Measurements from ENCODE around the gene TNS1. TPM values are rescaled to one million over a fixed set of nuclear protein-coding genes. Genes with fewer than 3 reads are reported as not detected.

TNS1 gene
- total RNA-seq, 1 donor from 2014 or later, result 705 TPM

- DNase-seq (ENCODE audit: missing footprints), result no peak
- intact Hi-C loops (cut with DNase I), result loop anchor here (5.0 kb wide), 2 partner anchors 41 to 86 kb away; no protein-coding TSS in a partner anchor
- ATAC-seq, result no peak
Observed at GRCh38 chr2:217900780-217901360, 101.9 kb downstream of the TNS1 start.

DNA sequence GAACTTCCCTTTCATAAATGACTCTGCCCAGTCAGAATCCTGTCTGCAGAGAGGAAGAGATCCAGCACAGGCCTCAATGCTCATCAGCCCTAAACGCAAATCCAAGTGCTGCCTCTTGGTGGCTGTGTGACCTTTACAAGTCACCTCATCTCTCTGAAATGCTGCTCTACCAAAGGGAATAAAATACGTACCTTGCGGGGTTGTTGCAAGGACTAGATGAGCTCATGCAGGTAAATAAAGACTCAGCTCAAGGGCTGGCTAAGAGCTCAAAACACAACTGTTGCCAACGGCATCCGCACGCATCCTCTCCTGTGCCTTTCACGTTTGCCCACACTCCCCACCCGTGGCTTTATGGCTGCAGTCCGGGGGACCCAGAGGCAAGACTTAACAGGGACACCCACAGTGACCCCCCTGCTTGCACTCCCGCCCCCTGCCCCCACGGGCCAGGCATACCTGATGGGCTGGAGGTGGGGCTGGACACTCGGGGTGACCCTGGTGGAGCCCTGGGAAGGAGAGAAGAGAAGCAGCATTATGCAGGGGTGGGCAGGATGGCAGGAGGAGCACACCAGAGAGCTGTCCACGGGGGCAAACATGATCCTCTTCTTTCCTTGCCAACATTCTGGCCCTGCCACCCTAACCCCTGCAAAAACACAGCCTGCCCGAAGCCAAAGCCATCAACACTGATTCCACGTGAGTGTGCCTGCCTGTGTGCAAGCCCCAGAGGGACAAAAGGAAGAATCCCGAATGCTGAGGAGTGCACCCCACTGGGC is 102.6 kb downstream of the TNS1 start:
- intact Hi-C loops (cut with DNase I), result loop anchor here (5.0 kb wide), 2 partner anchors 42 to 87 kb away; no protein-coding TSS in a partner anchor
- ATAC-seq (no peak), DNase-seq (ENCODE audit: missing footprints) (peak; percentile 73)

DNA sequence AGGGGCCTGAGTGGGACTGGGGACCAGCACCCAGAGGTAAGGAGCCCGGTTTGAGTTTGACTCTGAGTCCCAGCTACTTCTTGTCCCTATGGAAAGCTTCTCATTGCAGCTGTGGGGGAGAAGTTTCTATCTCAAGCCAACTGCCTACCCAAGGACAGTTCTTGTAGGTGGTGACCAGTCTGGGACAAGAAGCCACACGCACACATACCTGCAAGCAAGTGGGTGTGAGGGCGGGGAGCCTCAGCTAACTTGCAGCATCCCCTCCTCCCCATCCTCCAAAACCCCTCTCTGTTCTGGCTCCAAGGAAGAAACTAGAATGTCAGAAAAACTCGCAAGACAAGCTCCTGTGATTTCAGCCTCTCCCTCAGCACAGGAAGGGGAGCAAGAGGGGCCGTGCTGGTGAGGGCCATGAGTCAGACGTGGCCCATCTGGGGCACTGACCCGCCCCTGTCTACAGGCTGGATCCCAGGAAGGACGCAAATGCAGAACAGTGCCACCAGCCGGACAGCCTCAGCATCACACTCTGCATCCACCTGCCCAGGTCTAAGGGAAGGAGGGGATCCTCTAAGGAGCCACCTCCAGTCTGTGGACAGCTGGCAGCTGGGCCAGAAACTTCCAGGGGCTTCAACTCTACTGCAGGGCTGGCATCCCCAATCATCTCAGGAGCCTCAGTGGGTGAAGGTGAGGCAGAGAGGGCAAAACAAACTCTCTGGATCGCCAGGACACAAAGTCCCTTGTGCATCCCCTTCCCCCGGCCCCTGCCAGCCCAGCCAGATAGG is 103.4 kb downstream of the TNS1 start:
- DNase-seq (ENCODE audit: missing footprints) (peak; percentile 81), ATAC-seq (peak; percentile 21)
- intact Hi-C loops (cut with DNase I), result loop anchor here (5.0 kb wide), 2 partner anchors 43 to 88 kb away; no protein-coding TSS in a partner anchor

- DNase-seq (ENCODE audit: missing footprints) (peak; percentile 50), ATAC-seq (peak; percentile 35)
- intact Hi-C loops (cut with DNase I), result no loop called here
Observed at GRCh38 chr2:217897816-217898806, 104.7 kb downstream of the TNS1 start.

- DNase-seq (ENCODE audit: missing footprints) (peak; percentile 58), ATAC-seq (no peak)
- intact Hi-C loops (cut with DNase I), result no loop called here
Observed at GRCh38 chr2:217897091-217897715, 105.6 kb downstream of the TNS1 start.

DNA sequence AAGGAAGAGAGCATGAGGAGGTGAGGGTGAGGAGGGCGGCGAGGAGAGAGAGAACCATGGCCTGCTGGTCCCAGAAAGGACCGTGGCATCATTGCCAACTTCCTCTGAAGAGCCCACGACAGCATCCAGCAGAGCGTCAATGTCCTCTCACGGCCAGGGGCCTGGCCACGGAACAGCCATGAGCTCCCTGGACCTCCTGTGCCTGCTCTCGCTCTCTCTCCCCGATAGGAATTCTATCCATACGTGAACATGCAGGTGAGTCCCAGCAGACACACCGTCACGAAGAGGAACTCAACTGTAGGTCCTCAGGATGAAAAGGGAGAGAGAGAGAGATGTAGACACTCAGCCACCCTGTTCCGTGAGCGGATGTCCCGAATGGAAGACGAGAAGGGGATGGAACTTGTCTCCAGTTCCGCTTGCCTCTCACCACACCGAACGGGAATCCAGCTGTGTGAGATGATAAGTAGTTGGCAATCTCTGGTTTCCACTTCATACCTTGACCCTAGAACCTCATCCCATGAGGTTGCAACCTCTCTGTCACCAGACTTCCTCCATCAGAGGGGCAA is 107.6 kb downstream of the TNS1 start:
- ATAC-seq (no peak), DNase-seq (ENCODE audit: missing footprints) (no peak)
- intact Hi-C loops (cut with DNase I), result no loop called here

DNA sequence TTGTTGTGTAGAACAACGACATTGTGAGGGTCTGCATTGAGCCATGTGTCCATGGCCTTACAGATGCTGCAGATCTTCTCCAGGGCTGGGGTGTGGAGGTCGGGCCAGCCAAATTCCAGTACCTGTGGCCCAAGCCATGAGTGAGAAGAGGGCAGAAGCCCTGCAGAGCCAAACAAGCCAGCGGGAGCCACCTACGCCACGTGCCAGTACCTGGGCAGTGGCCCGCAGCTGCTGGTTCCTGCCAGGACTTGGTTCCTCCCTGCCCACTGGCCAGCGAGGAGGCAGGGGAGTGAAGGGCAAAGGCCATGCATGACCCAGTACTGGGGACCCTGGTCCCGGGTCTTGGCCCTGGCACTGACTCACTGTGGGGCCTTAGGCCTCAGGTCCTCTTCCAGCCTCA is 109.4 kb downstream of the TNS1 start:
- DNase-seq (ENCODE audit: missing footprints), result peak; percentile 31
- ATAC-seq, result no peak
- intact Hi-C loops (cut with DNase I), result no loop called here

GRCh38 chr2:217892560-217892959 is 110.2 kb downstream of the TNS1 start:
- peak; percentile 33 for DNase-seq (ENCODE audit: missing footprints)
- ATAC-seq, result no peak
- intact Hi-C loops (cut with DNase I), result no loop called here

DNA sequence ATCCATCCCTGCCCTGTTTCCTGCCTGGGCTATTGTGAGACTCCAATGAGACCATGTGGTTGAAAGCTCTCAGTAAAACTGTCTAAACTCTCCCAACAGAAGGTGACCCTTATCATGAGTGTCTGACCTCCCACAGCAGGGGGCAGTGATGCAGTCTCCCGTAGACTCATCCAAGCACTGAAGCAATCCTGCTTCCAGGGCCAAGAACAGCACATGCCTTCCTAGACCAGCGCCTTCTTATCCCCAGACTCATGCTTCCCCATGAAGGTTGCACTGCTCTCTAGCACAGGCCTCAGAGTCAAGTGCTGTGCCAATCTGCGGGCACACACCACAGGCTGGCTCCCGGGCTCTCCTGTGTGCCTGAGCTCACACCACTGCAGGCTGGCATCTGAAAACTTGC is 112.3 kb downstream of the TNS1 start:
- intact Hi-C loops (cut with DNase I), result loop anchor here (1.0 kb wide), 1 partner anchor 98 kb away; no protein-coding TSS in a partner anchor
- DNase-seq (ENCODE audit: missing footprints) (peak; percentile 69), ATAC-seq (peak; percentile 65)

DNA sequence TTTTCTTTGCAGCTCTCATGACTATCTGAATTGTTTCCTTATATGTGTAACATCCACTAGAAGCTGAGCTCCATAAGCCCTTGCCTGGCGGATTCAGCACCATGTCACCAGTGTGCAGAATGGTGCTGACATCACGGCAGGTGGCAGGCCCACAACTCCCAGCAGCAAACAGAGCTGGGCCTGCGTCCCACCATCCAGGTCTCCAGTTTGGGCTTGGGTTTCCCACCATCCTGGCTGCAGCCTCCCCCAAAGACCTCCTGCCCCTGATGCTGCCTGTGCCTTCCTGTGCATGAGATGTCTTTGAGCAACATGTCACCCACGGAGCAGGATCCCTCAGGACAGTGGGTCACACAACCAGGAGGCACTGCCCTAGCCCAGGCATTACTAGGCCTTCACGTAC is 113.1 kb downstream of the TNS1 start:
- peak; percentile 45 for DNase-seq (ENCODE audit: missing footprints)
- no peak for ATAC-seq
- intact Hi-C loops (cut with DNase I), result loop anchor here (1.0 to 5.0 kb wide), 2 partner anchors 53 to 99 kb away; no protein-coding TSS in a partner anchor

- DNase-seq (ENCODE audit: missing footprints), result peak; percentile 83
- intact Hi-C loops (cut with DNase I), result loop anchor here (2.0 to 5.0 kb wide), 2 partner anchors 54 to 99 kb away; no protein-coding TSS in a partner anchor
- ATAC-seq, result peak; percentile 69
Observed at GRCh38 chr2:217887841-217888701, 114.7 kb downstream of the TNS1 start.

DNA sequence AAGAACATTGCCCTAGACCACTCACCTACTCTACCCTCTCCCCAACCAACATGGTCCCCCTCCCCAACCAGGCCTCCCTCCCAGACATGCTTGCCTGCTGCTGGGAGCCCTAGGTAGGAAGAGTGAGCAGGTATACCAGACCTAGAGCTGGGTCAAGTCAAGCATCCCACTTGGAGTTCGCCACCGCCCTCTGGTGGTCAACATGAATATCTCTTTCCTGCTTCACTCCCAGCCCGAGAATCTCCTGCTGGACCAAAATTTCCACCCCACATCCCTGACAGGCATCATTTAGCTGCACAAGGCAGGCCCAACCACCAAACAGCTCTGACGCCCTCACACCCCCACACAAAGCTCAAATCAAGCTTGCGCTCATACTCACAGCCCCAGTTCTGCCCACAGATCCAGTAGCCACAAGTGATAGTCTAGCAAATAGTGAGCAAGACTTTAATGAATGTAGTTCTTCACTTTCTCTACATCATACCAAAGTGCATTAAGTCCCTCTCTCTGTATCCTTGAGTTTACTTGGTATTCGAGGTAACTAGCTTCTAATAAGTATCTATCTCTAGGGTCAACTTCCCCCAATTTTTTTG is 116.0 kb downstream of the TNS1 start:
- DNase-seq (ENCODE audit: missing footprints), result peak; percentile 78
- ATAC-seq, result peak; percentile 35
- intact Hi-C loops (cut with DNase I), result loop anchor here (2.0 to 5.0 kb wide), 2 partner anchors 55 to 98 kb away; no protein-coding TSS in a partner anchor

DNA sequence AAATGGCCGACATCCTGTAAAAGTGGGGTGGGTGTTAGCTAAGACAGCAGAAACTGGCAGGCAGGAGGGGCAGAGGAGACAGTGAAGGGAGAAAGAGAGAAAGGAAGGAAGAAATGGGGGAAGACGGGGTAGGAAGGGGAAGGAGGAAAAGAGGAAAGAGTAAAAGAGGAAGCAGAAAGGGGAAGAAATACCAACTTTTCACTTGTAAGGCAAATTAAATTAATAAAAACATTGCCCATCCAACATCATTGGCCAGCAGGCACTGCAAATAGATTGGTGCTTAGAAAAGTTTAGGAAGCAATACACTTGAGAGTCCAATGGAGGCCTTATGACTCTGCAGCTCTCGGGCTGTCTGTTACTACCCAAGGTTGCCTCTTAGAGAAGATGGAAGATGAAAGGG is 116.7 kb downstream of the TNS1 start:
- no peak for ATAC-seq
- intact Hi-C loops (cut with DNase I), result loop anchor here (2.0 to 5.0 kb wide), 2 partner anchors 56 to 97 kb away; no protein-coding TSS in a partner anchor
- peak; percentile 42 for DNase-seq (ENCODE audit: missing footprints)

DNA sequence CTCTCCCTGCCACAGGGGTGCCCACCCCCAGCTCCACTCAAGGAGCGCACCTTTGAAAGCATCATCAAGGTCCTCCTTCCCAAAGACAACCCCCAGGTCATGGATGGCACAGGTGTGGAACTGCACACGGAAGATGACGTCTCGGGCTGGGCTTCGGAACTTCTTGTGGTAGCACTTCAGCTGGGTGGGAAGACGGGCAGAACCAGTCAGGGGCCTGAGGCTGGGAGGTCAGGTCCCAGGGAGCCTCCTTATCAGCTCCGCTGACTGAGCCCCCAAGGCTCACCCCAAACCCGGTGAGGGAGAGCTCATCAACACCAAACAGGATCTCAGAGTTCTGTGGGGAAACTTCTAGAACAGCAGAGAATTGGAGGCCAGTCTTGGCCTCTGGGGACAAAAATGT is 117.8 kb downstream of the TNS1 start:
- DNase-seq (ENCODE audit: missing footprints), result no peak
- intact Hi-C loops (cut with DNase I), result loop anchor here (5.0 kb wide), 1 partner anchor 57 kb away; no protein-coding TSS in a partner anchor
- ATAC-seq, result no peak

DNA sequence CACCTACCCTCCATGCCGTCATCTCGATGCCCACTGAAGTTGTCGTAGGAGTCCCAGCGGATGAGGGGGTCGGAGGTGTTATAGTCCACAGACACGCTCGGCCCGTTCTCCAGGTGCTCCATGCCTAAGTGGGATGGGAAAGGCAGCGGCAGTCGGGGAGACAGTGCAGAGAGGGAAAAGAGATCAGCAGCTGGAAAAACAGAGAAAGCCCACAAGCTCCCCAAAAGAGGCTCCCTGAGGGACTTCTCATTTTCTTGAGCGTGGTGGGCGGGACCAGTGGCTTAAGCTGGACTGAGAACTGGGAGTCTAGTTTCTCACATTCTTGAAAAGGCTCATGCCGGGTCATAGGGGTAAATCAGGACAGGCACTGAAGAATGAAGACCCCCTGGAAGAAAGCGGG is 121.9 kb downstream of the TNS1 start:
- DNase-seq (ENCODE audit: missing footprints), result peak; percentile 77
- peak; percentile 21 for ATAC-seq
- intact Hi-C loops (cut with DNase I), result no loop called here

All from Right ventricle myocardium inferior (tissue), 1 donor.